SK-N-MC (cell line): ENCODE measurements around the gene SYT3.

Experiments used
- DNase-seq: peaks from one replicate; pipeline ENCODE4 v3.0.0-alpha.2; 2011; ENCODE audit warnings: low read depth, low spot score
- H3K27ac ChIP-seq: fragments of 200-600 bp; sonication (generic); 2 replicates; pipeline ENCODE4 v1.5.1; 2016; ENCODE audit warnings: mixed run types
- H3K36me3 ChIP-seq: fragments of 200-600 bp; sonication (generic); 2 replicates; pipeline ENCODE4 v1.6.1; 2017; ENCODE audit warnings: antibody characterized with exemption, low read length, mixed read lengths; ENCODE audit not compliant: insufficient read depth
- H3K4me3 ChIP-seq: fragments of 200-600 bp; sonication (generic); 2 replicates; pipeline ENCODE4 v1.5.1; 2016
- H3K9ac ChIP-seq: fragments of 200-600 bp; sonication (generic); 2 replicates; pipeline ENCODE4 v1.8.0; 2017; ENCODE audit warnings: mixed run types, mixed read lengths; ENCODE audit not compliant: insufficient read length
- H3K9me3 ChIP-seq: fragments of 200-600 bp; sonication (generic); 2 replicates; pipeline ENCODE4 v1.6.1; 2017; ENCODE audit warnings: low read depth, mild to moderate bottlenecking, antibody characterized with exemption, low read length, moderate library complexity, mixed read lengths
- EZH2 ChIP-seq: fragments of 200-600 bp; sonication (generic); IDR thresholded peaks from one replicate; pipeline ENCODE4 v1.6.1; 2017; ENCODE audit warnings: antibody characterized with exemption
- FOXP2 ChIP-seq: optimal IDR thresholded peaks from 2 replicates; pipeline ENCODE3; 2011; ENCODE audit warnings: mild to moderate bottlenecking, moderate library complexity; ENCODE audit not compliant: insufficient read depth; ENCODE audit errors: extremely low read length, control extremely low read depth
- POLR2AphosphoS5 ChIP-seq: IDR thresholded peaks from 2 replicates; pipeline ENCODE4 v1.6.1; 2012; ENCODE audit warnings: mild to moderate bottlenecking, low read depth, low read length, borderline replicate concordance

The SYT3 gene

DNA sequence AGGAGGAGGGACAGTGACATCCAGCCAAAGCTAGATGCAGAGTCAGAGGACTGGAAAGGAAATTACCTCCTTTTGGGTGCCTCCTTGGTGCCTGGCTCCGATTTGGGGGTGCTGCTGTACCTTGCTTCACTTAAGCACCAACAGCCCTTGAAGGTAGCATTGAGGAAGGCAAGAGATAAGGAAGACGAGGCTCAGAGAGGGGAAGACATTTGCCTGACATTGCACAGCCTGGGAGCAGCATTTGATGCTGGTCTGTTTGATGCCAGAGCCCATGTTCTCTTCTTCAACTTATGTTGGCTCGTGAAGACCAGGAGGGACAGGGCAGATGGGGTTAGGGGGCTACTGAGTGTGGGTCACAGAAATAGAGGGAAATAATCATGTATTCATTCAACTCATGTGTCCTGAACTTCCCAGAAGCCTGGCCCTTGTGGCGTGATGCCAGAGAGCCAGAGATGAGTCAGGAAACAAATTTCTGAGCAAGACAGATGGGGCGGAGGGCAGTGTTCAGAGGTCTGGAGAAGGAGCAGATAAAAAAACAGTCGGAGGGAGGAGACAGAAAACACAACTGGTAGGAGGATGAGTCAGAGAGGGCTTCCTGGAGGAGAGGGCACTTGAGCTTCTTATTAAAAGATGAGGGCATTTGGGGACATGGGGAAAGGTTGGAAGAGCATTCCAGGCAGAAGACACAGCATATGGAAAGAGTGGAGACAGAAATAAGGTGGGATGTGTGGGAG lies 6.6 kb upstream of the SYT3 start:
- no peaks in the 10 kb centered on the region for H3K9me3 ChIP-seq
- no peak overlapping the region for H3K9ac ChIP-seq
- no peak for DNase-seq
- no peak overlapping the region for H3K4me3 ChIP-seq
- TF ChIP-seq POLR2AphosphoS5 (no peak), FOXP2 (no peak), EZH2 (no peak)
- no peak overlapping the region for H3K27ac ChIP-seq
- H3K36me3 ChIP-seq: no peaks in the 10 kb centered on the region

DNA sequence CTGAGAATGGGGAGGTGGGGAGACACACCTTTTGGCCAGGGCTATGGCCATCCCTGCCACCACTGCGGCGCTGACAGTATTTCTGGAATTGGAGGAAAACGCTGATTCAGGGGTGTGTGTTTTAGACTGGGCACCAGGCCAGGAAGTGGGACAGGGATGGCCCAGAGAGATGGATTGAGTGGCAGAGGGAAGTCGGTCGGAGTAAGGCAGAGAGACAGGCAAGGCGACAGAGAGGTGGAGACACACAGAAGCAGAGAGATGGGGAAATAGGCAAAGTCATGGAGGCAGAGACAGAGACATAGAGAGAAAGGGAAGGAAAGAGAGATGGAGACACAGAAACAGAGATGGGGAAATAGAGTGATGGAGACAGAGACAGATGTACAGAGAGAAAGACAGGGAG lies 5.4 kb upstream of the SYT3 start:
- Histone ChIP-seq H3K4me3 (no peak overlapping the region), H3K9me3 (no peaks in the 10 kb centered on the region), H3K9ac (no peak overlapping the region), H3K27ac (no peak overlapping the region), H3K36me3 (no peaks in the 10 kb centered on the region)
- no peak for TF ChIP-seq EZH2
- no peak for TF ChIP-seq FOXP2
- no peak for TF ChIP-seq POLR2AphosphoS5
- no peak for DNase-seq

DNA sequence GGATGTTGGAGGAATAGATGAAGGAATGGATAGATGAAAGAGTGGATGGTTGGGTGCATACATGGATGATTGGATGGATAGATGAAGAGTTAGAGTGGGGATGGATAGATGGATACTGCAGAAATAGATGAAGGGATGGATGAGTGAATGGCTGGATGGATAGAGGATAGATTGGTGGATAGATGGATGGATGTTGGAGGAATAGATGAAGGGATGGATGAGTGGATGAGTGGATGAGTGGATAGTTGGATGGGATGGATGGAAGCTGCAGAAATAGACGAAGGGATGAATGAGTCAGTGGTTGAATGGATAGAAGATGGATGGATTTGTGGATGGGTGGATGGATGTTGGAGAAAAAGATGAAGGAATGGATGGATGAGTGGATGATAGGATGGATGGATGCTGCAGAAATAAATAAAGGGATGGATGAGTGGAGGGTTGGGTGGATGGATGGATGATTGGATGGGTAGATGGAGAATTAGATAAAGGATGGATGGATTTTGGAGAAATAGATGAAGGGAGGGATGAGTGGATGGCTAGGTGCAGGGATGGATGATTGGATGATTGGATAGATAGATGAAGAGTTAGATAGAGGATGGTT lies 4.7 kb upstream of the SYT3 start:
- Histone ChIP-seq H3K9ac (no peak overlapping the region), H3K9me3 (no peaks in the 10 kb centered on the region), H3K4me3 (no peak overlapping the region), H3K27ac (no peak overlapping the region), H3K36me3 (no peaks in the 10 kb centered on the region)
- TF ChIP-seq POLR2AphosphoS5: no peak
- TF ChIP-seq FOXP2: no peak
- TF ChIP-seq EZH2: no peak
- DNase-seq: no peak

DNA sequence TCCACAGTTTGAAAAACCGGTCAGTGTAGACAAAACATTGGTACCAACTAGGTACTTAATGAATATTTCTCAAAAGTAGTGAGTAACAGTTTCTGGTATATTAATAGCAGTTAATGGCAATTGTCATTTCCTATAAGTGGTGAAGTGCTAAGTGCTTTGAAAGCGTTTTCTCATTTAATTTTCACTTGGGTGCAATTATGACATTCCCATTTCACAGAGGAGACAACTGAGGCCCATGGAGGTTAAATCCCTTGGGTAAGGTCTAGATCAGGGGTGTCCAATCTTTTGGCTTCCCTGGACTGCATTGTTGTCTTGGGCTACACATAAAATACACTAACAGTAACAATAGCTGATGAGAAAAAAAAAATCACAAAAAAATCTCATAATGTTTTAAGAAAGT lies 687 bp upstream of the SYT3 start:
- no peak overlapping the region for H3K27ac ChIP-seq
- TF ChIP-seq POLR2AphosphoS5 (no peak), EZH2 (no peak), FOXP2 (no peak)
- no peak for DNase-seq
- H3K4me3 ChIP-seq: peak overlapping the region; percentile 87; the same call in 1 of the 2 replicates
- no peaks in the 10 kb centered on the region for H3K9me3 ChIP-seq
- peak overlapping the region; percentile 59 for H3K9ac ChIP-seq
- no peaks in the 10 kb centered on the region for H3K36me3 ChIP-seq

DNA sequence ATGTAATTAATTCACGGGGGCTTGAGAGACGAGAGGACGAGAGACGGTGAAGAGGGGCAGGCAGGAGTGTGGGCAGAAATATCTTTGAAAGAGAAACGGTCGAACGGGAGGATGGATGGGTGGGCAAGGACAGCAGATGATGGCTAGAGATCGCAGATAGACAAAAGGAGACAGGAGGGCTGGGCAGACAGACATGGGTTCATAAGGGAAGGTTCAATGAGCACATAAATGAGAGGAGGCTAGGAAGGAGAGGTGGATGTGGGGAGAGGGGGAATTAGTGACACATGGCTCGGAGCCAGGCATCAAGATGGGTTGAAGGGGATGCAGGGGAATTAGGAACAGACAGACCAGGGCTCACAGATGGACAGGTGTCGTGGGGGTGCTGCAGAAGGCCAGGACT lies 1.1 kb downstream of the SYT3 start:
- no peak for DNase-seq
- H3K9me3 ChIP-seq: peaks cover 3% of the 10 kb centered on the region; the same call in 1 of the 2 replicates

DNA sequence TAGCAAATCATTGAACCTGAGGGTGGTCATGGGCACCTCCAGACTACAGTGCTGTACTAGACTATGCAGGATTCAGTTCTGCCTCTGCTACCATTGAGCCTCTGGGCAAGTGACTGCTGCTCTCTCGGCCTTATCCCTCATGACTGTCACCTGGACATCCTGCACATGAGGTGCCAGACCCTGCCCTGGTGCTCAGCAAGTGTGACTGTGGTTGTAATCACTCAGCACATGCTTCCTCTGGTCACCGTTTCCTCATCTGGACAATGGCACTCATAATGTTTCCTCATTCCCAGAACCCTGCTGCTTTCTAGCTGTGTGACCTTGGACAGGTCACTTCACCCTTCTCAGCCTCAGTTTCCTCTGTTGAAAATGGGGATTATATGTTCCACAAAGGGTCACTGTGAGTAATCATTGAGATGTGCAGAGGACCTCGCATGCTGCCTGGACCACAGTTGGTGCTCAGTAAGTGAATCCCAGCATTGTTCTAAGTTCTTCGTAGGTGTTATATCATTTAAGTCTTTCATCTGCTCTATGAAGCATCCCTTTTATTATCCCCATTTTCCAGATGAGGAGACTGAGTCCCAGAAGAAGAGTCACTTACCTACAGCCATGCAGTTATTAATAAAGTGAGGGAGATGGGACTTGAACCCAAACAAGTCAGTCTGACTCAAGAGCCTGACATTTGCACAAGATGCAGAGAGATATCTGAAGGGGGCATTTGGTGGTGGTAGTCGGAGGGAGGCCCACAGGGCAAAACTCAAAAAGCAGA lies 3.2 kb downstream of the SYT3 start:
- Histone ChIP-seq H3K9ac (no peak overlapping the region), H3K36me3 (no peaks in the 10 kb centered on the region), H3K27ac (no peak overlapping the region), H3K9me3 (peaks cover 7% of the 10 kb centered on the region; the same call in 1 of the 2 replicates), H3K4me3 (no peak overlapping the region)
- no peak for TF ChIP-seq POLR2AphosphoS5
- no peak for TF ChIP-seq FOXP2
- no peak for TF ChIP-seq EZH2
- no peak for DNase-seq

More for the DNA sequence above, 1.1 kb downstream of the SYT3 start:
- H3K9ac ChIP-seq: no peak overlapping the region
- no peaks in the 10 kb centered on the region for H3K36me3 ChIP-seq
- peak overlapping the region; percentile 87 for H3K4me3 ChIP-seq
- TF ChIP-seq EZH2: no peak
- TF ChIP-seq FOXP2: no peak
- TF ChIP-seq POLR2AphosphoS5: no peak
- no peak overlapping the region for H3K27ac ChIP-seq

DNA sequence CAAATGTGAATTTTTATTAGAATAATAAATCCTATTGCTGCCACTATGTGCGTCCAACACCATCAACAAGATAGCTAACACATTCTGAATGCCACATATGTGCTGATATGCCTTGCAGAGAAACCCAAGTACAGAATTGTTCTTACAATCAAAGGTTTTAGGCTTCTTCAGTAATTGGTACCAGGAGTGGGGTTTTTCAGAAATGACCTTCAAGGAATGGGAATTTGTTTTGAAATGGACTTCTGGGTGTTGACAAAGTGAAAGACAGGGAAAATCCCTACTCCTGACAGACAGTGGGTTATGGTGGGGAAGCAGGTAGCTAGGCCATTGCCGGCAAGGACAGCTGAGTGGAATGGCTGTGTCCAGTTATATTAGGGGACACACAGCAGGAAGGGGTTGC lies 5.7 kb downstream of the SYT3 start:
- H3K9me3 ChIP-seq: peaks cover 7% of the 10 kb centered on the region; the same call in 1 of the 2 replicates
- no peak overlapping the region for H3K9ac ChIP-seq
- TF ChIP-seq EZH2 (no peak), FOXP2 (no peak), POLR2AphosphoS5 (no peak)
- H3K4me3 ChIP-seq: no peak overlapping the region
- no peak for DNase-seq
- H3K36me3 ChIP-seq: no peaks in the 10 kb centered on the region
- H3K27ac ChIP-seq: no peak overlapping the region

DNA sequence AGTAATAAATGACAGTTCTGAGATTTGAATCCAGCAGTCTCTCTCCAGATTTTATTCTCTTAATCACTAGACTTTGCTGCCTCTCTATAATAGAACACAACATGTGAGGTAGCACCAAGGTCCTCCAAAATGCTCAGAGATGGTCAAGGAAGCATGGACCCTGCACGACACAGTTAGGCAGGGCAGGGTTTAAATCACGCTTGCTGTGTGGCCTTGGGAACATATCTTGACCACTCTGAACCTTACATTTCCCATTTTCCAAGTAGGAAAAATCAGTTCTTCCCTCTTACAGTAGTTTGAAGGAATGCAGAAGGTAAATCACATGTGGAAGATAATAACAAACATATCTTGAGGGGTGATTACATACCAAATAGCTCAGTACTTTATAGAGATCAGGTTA lies 6.3 kb downstream of the SYT3 start:
- TF ChIP-seq POLR2AphosphoS5 (no peak), FOXP2 (no peak), EZH2 (no peak)
- H3K27ac ChIP-seq: no peak overlapping the region
- peaks cover 7% of the 10 kb centered on the region; the same call in 1 of the 2 replicates for H3K9me3 ChIP-seq
- H3K9ac ChIP-seq: no peak overlapping the region
- no peak overlapping the region for H3K4me3 ChIP-seq
- H3K36me3 ChIP-seq: no peaks in the 10 kb centered on the region
- DNase-seq: no peak
